ENCODE data around the gene KDM7A. TPM values are rescaled to one million over a fixed set of nuclear protein-coding genes. Genes with fewer than 3 reads are reported as not detected.

The KDM7A gene
- total RNA-seq, 1 experiment from 2014 or later, result 6.6 TPM

GRCh38 chr7:140136073-140136472 lies 40.7 kb downstream of the KDM7A start:
- no peak overlapping the region for H3K27ac ChIP-seq (ENCODE audit: insufficient read length, low read depth, low read length)

More at GRCh38 chr7:140136073-140136472, 40.7 kb downstream of the KDM7A start:
- Mint-ChIP-seq H3K4me3 (no peak overlapping the region), H3K9me3 (no peaks in the 10 kb centered on the region), H3K27me3 (ENCODE audit: low read depth) (no peaks in the 10 kb centered on the region), H3K36me3 (ENCODE audit: insufficient read depth in 1 of 3, low read depth in 3 of 3) (peaks cover 5 to 18% (median 13%) of the 10 kb centered on the region in 3 experiments; a peak in 6 of 7 replicates), H3K4me1 (peaks cover 8 to 10% of the 10 kb centered on the region in 2 experiments), H3K27ac (no peak overlapping the region; a peak in 1 of 7 replicates)
- H4K5ac ChIP-seq (ENCODE audit: insufficient read length, low read depth, low read length), result no peak overlapping the region
- H3K27me3 ChIP-seq (ENCODE audit: insufficient read depth, low read length), result no peaks in the 10 kb centered on the region
- H3K79me2 ChIP-seq (ENCODE audit: insufficient read depth, low read length), result no peaks in the 10 kb centered on the region
- H2BK120ac ChIP-seq (ENCODE audit: low read depth, low read length, poor library complexity, severe bottlenecking), result no peak overlapping the region
- H3T11ph ChIP-seq (ENCODE audit: low read length), result no peak overlapping the region
- no peaks in the 10 kb centered on the region for H4K20me1 ChIP-seq (ENCODE audit: control insufficient read depth, insufficient read depth, insufficient read length)
- no peak overlapping the region for H3K14ac ChIP-seq (ENCODE audit: insufficient read depth, low read length)
- H2BK12ac ChIP-seq (ENCODE audit: insufficient read length, low read depth, low read length), result no peak overlapping the region
- no peak overlapping the region for H3K4ac ChIP-seq (ENCODE audit: low read depth, low read length)
- H3K4me1 ChIP-seq (ENCODE audit: insufficient read depth, low read length), result no peaks in the 10 kb centered on the region; the same call in 1 of the 2 replicates
- H2BK15ac ChIP-seq (ENCODE audit: low read depth, low read length), result no peak overlapping the region
- no peak overlapping the region for H2BK5ac ChIP-seq (ENCODE audit: insufficient read length, low read length)
- H3K23me2 ChIP-seq (ENCODE audit: insufficient read length, low read depth, low read length, poor library complexity, severe bottlenecking), result no peaks in the 10 kb centered on the region
- H4K91ac ChIP-seq (ENCODE audit: insufficient read length, low read depth, low read length), result no peak overlapping the region
- H2BK20ac ChIP-seq (ENCODE audit: low read depth, low read length, poor library complexity, severe bottlenecking), result no peak overlapping the region
- no peaks in the 10 kb centered on the region for H3K9me3 ChIP-seq (ENCODE audit: control insufficient read depth, low read depth, low read length)
- no peak overlapping the region for H2AK5ac ChIP-seq (ENCODE audit: insufficient read length, low read length)
- H3K23ac ChIP-seq (ENCODE audit: insufficient read length, low read depth, low read length), result no peak overlapping the region
- H3K79me1 ChIP-seq (ENCODE audit: insufficient read depth, low read depth, low read length, poor library complexity, severe bottlenecking), result no peaks in the 10 kb centered on the region
- no peak for TF ChIP-seq CTCF (conservative IDR thresholded peaks at IDR 0.05)
- no peak overlapping the region for H4K8ac ChIP-seq (replicated peaks; ENCODE audit: insufficient read length, low read depth, low read length)
- no peak overlapping the region for H3K18ac ChIP-seq (ENCODE audit: insufficient read length, low read depth, low read length)
- no peak overlapping the region for H3K9ac ChIP-seq (ENCODE audit: extremely low read depth, insufficient read length, low read length)
- H3K4me2 ChIP-seq (ENCODE audit: insufficient read depth, insufficient read length, low read length), result no peak overlapping the region
- no peak for DNase-seq
- no peak overlapping the region for H3K56ac ChIP-seq (ENCODE audit: insufficient read length, low read depth, low read length)
- H2AFZ ChIP-seq (ENCODE audit: low read length), result no peak overlapping the region

Data from H9 (cell line).